Measurements from ENCODE around the gene GAREM2. TPM values are rescaled to one million over a fixed set of nuclear protein-coding genes. Genes with fewer than 3 reads are reported as not detected.

Gene GAREM2
- total and polyA plus RNA-seq, 10 donors: 0.62 to 6.3 (median 1.9) TPM

GRCh38 chr2:26237868-26238267 is 65.0 kb downstream of the GAREM2 start:
- no peak for TF ChIP-seq POLR2AphosphoS5 (IDR thresholded peaks at IDR 0.05)
- no peak for TF ChIP-seq CTCF (IDR thresholded peaks at IDR 0.05 in 8 of 11, conservative IDR thresholded peaks at IDR 0.05 in 3 of 11)
- no peak for TF ChIP-seq POLR2A (IDR thresholded peaks at IDR 0.05)
- H3K4me1 ChIP-seq: peaks cover 0 to 48% (median 35%) of the 10 kb centered on the region in 6 donors
- no peak for DNase-seq
- H3K27me3 ChIP-seq (replicated peaks in 1 of 7): no peaks in the 10 kb centered on the region
- no peak overlapping the region for H3K27ac ChIP-seq
- H3K4me3 ChIP-seq: no peak overlapping the region
- intact Hi-C loops (cut with DNase I; ENCODE audit: low total_unique reads): no loop called here
- H3K9me3 ChIP-seq: no peaks in the 10 kb centered on the region
- H3K36me3 ChIP-seq: peaks cover 6 to 73% (median 51%) of the 10 kb centered on the region in 6 donors
- 91 to 100% (median 94%) methylated on average over 1 of the region's 1 CpG for WGBS, 5 donors

GRCh38 chr2:26238311-26238958 is 65.5 kb downstream of the GAREM2 start:
- no peak overlapping the region for H3K27ac ChIP-seq
- 66 to 91% (median 80%) methylated on average over 4 of the region's 4 CpGs for WGBS, 5 donors
- H3K4me3 ChIP-seq: no peak overlapping the region
- H3K9me3 ChIP-seq: no peaks in the 10 kb centered on the region
- intact Hi-C loops (cut with DNase I; ENCODE audit: low total_unique reads): no loop called here
- H3K36me3 ChIP-seq: peaks cover 6 to 67% (median 45%) of the 10 kb centered on the region in 6 donors
- DNase-seq: no peak
- H3K4me1 ChIP-seq: peaks cover 0 to 53% (median 41%) of the 10 kb centered on the region in 6 donors
- H3K27me3 ChIP-seq (replicated peaks in 1 of 7): no peaks in the 10 kb centered on the region
- TF ChIP-seq POLR2A (IDR thresholded peaks at IDR 0.05) (no peak), POLR2AphosphoS5 (IDR thresholded peaks at IDR 0.05) (no peak), CTCF (IDR thresholded peaks at IDR 0.05 in 8 of 11, conservative IDR thresholded peaks at IDR 0.05 in 3 of 11) (no peak)

Other genes with a start within 250 kb of the GAREM2 start
- 1 to 10 TPM; 3.0 to 6.5 (median 4.7) TPM for gene KIF3C, start 190.6 kb upstream of the GAREM2 start, total RNA-seq
- gene KIF3C, start 190.6 kb upstream of the GAREM2 start, polyA plus RNA-seq: under 1 TPM; 0.33 to 0.99 (median 0.49) TPM
- gene RAB10, start 139.0 kb upstream of the GAREM2 start, total RNA-seq: 100 to 1,000 TPM; 104 to 135 (median 123) TPM
- 10 to 100 TPM; 24.4 to 42.4 (median 34.3) TPM for gene RAB10, start 139.0 kb upstream of the GAREM2 start, polyA plus RNA-seq
- gene HADHA, start 71.5 kb downstream of the GAREM2 start, total RNA-seq: 100 to 1,000 TPM; 114 to 134 (median 115) TPM
- gene HADHA, start 71.5 kb downstream of the GAREM2 start, polyA plus RNA-seq: 10 to 100 TPM; 49.6 to 58.3 (median 58.3) TPM
- gene HADHB, start 71.9 kb downstream of the GAREM2 start, total RNA-seq: 100 to 1,000 TPM; 106 to 165 (median 130) TPM
- gene HADHB, start 71.9 kb downstream of the GAREM2 start, polyA plus RNA-seq: 10 to 100 TPM; 54.0 to 75.1 (median 55.7) TPM
- gene SELENOI, start 173.1 kb downstream of the GAREM2 start, total RNA-seq: 10 to 100 TPM in 6 of 7 donors, 1 to 10 TPM in 1; 9.4 to 23.6 (median 18.1) TPM
- 1 to 10 TPM; 2.0 to 3.3 (median 2.7) TPM for gene SELENOI, start 173.1 kb downstream of the GAREM2 start, polyA plus RNA-seq
- gene ADGRF3, start 173.7 kb downstream of the GAREM2 start, total RNA-seq: 1 to 10 TPM in 1 of 7 donors, under 1 TPM in 6; 0.51 to 1.1 (median 0.67) TPM
- 1 to 10 TPM in 1 of 3 donors, under 1 TPM in 2; 0.15 to 6.2 (median 0.26) TPM for gene ADGRF3, start 173.7 kb downstream of the GAREM2 start, polyA plus RNA-seq
- gene DRC1, start 228.8 kb downstream of the GAREM2 start, total RNA-seq: under 1 TPM in 2 of 7 donors, not detected in 5; 0.23 to 0.25 TPM
- gene DRC1, start 228.8 kb downstream of the GAREM2 start, polyA plus RNA-seq: under 1 TPM in 1 of 3 donors, not detected in 2; 0.04 TPM